ENCODE data around the gene LTN1. TPM values are rescaled to one million over a fixed set of nuclear protein-coding genes. Genes with fewer than 3 reads are reported as not detected.

Gene LTN1
- total RNA-seq, 1 donor from 2014 or later: 22.6 TPM

GRCh38 chr21:28928578-28929420, 63.9 kb downstream of the LTN1 start:
- DNase-seq (ENCODE audit: low spot score): no peak

DNA sequence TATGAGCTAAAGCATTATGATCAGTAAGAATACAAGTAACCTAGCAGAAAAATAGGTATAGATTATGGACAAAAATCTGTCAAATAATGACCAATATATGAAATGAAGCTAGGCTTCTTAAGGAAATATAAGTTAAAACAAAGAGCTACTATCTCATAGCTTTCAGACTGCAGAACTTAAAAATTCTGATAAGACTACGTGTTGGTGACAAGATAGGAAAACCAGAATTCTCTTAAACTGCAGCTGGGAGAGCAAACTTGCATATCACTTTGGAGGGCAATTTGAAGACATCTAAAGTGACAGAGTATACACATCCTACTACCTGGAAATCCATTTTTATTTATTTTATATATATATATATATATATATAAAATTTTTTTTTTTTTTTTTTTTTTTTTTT, 65.5 kb downstream of the LTN1 start:
- DNase-seq (ENCODE audit: low spot score): no peak

- no peak for DNase-seq (ENCODE audit: low spot score)
Observed at GRCh38 chr21:28923439-28923975, 69.2 kb downstream of the LTN1 start.

GRCh38 chr21:28922368-28922767, 70.3 kb downstream of the LTN1 start:
- DNase-seq (ENCODE audit: low spot score): no peak

DNA sequence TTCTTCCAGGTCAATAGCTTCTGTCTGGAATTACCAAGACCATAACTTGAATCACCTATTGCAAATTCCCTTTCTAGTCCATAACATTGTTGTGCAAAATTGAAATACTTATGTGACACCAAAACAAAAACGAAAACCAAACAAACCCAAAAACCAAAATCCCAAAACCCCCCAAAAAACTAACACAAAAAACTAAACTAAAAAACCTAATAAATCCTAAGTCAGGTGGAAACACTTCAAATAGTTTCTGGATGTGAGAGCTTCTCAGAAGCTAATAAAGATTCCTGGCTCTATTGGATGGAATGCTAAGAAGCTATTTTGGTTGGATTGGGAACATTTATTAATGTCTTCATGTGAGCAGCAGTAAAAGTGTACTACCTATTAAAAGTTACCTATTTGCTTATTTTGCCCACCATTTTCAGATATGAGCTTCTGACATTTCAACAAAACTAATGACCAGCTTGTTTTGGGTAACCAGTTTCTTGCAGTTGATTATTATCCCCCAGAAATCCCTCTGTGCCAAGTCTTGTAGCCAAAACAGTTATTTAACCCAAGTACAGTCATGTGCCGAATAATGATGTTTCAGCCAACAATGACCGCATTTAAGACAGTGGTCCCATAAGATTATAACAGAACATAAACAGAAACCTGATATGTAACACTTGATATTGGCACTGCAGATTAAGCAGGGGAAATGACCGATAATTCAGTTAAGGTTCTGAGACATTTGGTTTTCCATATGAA, 76.4 kb downstream of the LTN1 start:
- no peak for DNase-seq (ENCODE audit: low spot score)

- DNase-seq (ENCODE audit: low spot score): no peak
Observed at GRCh38 chr21:28913071-28913470, 79.6 kb downstream of the LTN1 start.

- DNase-seq (ENCODE audit: low spot score): no peak
Observed at GRCh38 chr21:28910280-28910887, 82.3 kb downstream of the LTN1 start.

GRCh38 chr21:28908351-28908750, 84.3 kb downstream of the LTN1 start:
- no peak for DNase-seq (ENCODE audit: low spot score)

GRCh38 chr21:28906841-28907240, 85.8 kb downstream of the LTN1 start:
- no peak for DNase-seq (ENCODE audit: low spot score)

- no peak for DNase-seq (ENCODE audit: low spot score)
Observed at GRCh38 chr21:28906236-28906635, 86.4 kb downstream of the LTN1 start.

DNA sequence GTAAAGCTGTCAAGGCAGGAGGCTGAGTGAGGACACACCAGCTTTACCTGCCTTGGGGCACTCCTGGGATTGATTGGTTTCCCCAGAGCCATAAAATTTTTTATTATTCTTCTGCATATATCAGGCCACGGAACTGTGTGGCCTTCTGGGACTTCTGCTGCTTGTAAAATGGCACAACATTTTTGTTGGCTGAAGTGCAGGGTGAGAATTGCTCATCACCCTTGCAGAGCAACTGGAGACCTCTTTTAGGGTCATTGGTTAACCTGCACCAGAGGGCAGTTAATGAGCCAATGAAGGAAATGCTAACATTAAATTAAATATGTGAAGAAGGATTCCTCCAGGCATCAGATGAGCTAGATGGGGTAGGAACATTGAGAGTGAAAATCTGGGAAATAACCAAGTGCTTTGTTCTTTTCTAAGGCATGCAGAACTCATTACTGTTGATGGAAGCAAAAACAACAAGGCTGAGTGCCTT, 87.7 kb downstream of the LTN1 start:
- no peak for DNase-seq (ENCODE audit: low spot score)

GRCh38 chr21:28903448-28903847, 89.2 kb downstream of the LTN1 start:
- DNase-seq (ENCODE audit: low spot score): no peak

DNA sequence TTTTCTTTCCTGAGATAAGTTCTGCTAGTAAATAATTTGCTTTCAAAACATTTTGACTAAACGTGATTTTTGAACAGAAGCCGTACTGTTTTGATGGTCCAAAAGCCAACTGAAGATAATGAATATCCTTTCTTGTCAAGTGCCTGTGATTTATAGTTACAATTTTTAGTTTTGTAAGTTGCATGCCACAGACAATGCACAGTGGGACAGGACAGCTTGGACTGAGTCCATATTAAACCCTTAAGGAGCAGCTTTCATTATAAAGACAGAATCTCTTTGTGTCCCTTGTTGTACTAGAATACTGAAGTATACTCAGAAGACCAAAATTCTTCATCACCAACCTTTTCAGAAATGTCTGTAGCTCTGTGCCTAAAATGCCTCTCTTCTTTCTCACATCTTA, 92.2 kb downstream of the LTN1 start:
- no peak for DNase-seq (ENCODE audit: low spot score)

GRCh38 chr21:28899744-28900143, 92.9 kb downstream of the LTN1 start:
- no peak for DNase-seq (ENCODE audit: low spot score)

DNA sequence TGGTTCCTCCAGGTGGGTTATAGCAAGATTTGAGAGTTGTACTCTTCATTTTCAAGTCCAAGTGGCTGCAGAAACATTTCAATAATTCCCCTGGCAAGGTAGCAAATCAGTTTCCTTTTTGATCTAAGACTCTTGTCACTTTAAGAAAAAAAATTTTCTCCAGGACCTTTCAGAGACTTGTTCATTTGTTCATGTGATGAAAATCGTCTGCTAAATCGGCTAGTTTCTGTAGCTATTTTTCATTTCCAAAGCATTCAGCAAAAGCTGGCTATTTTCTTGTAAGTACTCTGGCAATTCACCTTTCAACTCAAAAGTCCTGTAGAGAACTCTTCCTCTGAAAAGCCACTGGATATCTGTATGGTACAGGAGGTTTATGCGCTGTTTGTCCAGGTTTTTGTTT, 93.5 kb downstream of the LTN1 start:
- no peak for DNase-seq (ENCODE audit: low spot score)

GRCh38 chr21:28893687-28894086, 99.0 kb downstream of the LTN1 start:
- no peak for DNase-seq (ENCODE audit: low spot score)

GRCh38 chr21:28892199-28893111, 100.2 kb downstream of the LTN1 start:
- no peak for DNase-seq (ENCODE audit: low spot score)

- no peak for DNase-seq (ENCODE audit: low spot score)
Observed at GRCh38 chr21:28885853-28886177, 106.9 kb downstream of the LTN1 start.

DNA sequence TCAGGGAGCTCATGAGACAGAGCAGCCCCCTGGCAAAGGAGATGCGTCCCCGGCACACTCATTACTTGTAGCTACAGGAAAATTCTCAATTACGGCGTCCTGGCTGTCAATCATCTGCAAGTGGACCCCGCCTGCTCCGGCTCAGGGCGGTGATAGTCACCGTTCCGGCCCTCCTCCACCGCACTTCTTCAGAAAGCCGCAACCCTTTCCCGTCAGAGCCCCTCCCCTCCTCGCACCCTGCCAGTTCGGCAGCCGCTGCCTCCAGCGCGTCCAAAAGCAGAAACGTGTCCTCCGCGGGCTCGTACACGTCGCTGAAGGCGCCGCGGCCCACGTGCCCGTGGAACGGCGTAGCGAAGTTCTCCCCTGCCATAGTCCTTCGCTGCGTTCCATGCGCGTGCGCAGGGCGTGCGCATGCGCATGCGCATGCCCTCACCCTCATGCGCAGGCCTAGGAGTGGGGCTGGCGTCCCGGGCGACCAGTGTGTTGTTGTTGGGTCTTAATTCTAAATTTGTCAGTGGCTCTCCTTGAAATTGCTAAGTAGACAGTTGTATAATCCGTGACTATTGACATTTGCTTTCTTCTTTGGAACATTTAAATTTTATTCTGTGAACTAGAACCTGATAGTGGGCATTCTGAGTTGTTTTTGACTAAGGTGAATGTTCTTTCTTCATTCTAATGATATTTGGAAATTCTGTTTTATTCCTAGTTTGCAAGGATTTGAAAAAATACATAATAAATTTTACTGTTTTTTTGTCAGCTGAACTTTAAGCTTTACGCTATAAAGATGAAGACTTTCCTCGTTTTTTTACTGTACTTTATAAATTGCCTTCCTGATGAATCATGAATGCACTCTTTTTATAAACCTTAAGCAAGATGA, 107.5 kb downstream of the LTN1 start:
- peak; percentile 95 for DNase-seq (ENCODE audit: low spot score)

DNA sequence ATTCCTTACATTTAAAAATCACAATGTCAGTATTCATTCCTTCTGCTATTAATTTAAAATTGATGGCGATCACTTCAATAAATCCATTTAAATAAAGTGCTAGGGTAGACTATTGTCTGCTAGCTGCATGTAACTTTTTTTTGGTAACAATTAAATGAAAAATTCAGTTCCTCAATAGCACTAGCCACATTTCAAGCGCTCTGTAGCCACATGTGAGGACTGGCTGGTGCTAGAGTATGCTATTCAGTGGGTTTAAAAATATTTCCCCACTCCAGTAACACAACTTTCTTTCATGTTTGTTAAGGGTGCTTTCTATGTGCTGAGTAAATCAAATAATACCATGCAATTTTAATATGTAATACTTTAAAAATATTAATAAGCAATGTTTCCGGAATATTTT, 108.2 kb downstream of the LTN1 start:
- DNase-seq (ENCODE audit: low spot score): no peak

Data from mesenteric fat pad (tissue), 1 donor.